ENCODE measurements around the gene KRT6A. TPM values are rescaled to one million over a fixed set of nuclear protein-coding genes. Genes with fewer than 3 reads are reported as not detected.
"Not testable (repeated sequence)": the region's sequence is repeated elsewhere in the genome, so short reads cannot be mapped to it uniquely, and the experiment has no call there.

Gene KRT6A
- total RNA-seq, 1 donor from 2014 or later, result not detected

DNA sequence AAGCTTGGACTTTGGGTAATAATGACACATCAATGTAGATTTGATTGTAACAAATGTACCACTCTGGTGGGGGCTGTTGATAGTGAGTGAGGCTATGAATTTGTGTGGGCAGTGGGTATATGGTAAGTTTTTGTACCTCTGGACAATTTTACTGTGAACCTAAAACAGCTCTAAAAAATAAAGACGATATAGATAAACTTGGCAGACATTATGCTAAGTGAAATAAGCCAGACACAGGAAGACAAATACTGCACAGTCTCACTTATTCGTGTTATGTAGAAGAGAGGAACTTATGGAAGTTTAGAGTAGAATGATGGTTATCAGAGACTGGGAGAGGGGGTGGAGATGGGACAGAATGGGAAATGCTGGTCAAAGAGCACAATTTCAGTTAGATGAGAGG, 28.2 kb downstream of the KRT6A start:
- DNase-seq (ENCODE audit: low read depth), result no peak

GRCh38 chr12:52461693-52462092, 31.4 kb downstream of the KRT6A start:
- peak; percentile 4 for DNase-seq (ENCODE audit: low read depth)

DNA sequence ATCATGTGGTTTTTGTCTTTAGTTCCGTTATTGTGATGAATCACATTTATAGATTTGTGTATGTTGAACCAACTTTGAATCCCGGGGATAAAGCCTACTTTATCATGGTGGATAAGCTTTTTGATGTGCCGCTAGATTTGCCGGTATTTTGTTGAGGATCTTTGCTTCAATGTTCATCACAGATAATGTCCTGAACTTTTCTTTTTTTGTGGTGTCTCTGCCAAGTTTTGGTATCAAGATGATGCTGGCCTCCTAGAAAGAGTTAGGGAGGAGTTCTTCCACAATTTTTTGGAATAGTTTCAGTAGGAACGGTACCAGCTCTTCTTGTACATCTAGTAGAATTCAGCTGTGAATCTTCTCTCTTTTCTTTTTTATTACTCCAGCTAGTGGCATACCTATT, 34.2 kb downstream of the KRT6A start:
- DNase-seq (ENCODE audit: low read depth), result no peak

GRCh38 chr12:52455821-52456220, 37.2 kb downstream of the KRT6A start:
- DNase-seq (ENCODE audit: low read depth), result no peak

DNA sequence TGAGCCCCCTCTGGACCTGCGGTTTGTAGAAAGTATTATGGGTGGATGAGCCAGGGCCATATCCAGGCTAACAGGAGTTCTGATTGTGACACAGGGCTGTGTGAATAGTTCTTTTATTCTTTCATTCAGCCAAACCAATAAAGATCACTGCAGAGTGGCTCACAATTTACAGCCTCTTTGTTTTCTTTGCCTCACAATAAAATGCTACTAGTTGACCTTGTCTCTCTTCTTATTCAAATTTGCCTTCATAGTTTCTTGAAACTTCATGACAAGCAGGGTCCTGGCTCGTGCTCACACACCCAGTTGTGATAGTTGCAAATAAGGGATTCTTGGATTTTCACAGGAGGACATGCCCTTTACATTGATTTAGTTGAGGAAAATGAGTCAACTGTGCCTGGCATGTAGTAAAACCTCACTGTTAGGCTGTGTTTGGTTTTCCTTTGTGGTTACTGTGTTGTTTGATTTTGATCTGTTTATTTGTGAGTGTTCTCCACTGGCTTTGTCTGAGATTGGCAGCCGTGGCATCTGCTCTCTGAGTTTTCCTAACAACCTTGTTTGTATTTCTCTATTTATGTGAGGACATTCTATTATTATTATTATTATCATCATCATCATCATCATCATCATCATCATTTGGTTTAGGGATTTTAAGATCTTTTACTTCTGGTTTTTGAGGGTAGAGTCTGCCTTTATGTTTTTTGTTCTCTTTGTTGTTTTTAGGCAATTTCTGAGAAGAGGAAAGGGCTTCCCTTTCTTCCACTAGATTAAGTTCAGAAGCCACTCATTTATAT, 38.5 kb downstream of the KRT6A start:
- peak; percentile 13 for DNase-seq (ENCODE audit: low read depth)

DNA sequence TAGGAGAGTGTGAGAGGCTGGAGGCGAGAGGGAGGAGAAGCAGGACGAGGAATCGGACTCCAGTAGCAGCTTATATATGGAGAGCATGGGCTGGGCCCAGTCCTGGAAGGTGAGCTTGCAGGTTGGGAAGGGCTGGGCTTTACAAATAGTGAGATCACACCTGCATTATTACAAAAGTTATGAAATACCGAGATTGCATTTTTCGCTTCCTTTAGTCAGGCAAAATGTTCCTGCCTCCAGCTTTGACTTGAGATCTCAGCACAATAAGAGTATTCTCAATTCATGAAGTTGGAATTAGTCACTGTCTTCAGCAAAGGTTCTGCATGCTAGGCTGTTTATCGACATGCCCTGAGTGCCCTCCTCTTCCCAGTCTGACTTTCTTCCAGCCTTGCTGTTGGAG, 41.0 kb downstream of the KRT6A start, which contains the start of gene KRT6B:
Gene KRT6B (minus strand): TSS at position 46 of the 400 bp plus-strand sequence. CDS start 68 bp downstream, outside the sequence.
- DNase-seq (ENCODE audit: low read depth), result no peak

DNA sequence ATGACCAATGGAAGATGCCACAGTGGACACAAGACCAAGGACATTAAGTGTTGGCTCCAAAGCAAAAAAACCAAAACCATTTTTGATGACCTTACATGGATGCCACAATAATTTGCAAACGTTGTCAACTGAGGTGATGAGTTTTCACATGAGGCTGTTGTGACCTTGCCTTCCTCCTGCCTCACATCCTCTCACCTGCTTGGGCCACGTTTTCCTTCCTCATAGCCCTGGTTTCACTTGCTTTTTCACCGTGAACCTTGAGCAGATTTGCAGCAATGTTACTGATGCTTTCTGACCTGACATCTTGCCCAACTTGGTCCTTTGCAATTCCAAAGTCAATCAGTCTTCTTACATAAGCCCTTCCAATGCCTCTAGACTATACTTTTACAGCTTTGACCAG, 44.8 kb downstream of the KRT6A start:
- no peak for DNase-seq (ENCODE audit: low read depth)

DNA sequence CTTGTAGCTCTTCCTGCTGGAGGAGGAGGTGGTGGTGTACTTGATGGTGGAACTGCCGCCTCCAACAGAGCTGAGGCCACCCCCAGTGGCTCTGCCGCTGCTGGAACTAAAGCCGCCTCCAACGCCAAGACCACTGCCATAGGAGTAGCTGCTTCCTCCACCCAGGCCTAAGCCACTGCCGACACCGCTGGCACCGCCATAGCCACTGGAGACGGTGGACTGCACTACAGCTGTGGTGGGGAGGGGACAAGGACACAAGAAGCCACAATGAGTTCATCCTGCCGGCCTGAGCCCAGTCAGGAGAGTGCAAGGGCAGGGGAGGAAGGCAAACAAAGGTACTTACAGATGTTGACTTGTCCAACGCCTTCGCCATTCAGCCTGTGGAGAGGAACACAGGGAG, 45.9 kb downstream of the KRT6A start:
- DNase-seq (ENCODE audit: low read depth), result not testable (repeated sequence)

- DNase-seq (ENCODE audit: low read depth), result no peak
Observed at GRCh38 chr12:52446367-52447045, 46.6 kb downstream of the KRT6A start.

DNA sequence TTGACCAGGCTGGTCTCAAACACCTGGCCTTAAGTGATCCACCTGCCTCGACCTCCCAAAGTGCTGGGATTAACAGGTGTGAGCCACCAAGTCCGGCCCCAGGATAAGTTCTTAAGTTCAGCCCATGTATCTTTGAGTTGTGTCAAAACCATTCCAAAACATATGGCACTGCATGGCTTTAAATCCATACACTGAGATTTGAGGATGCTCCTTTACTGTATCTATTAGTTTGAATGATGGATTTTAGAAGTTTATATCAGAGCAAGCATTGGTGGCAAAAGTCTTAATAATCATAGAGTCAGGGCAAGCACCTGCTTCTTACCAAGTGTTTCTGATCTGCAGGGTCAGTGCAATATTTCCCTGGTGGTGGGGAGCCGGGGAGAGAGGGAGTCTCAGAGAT, 47.2 kb downstream of the KRT6A start:
- DNase-seq (ENCODE audit: low read depth), result no peak

- DNase-seq (ENCODE audit: low read depth), result no peak
Observed at GRCh38 chr12:52444647-52445595, 48.1 kb downstream of the KRT6A start.

DNA sequence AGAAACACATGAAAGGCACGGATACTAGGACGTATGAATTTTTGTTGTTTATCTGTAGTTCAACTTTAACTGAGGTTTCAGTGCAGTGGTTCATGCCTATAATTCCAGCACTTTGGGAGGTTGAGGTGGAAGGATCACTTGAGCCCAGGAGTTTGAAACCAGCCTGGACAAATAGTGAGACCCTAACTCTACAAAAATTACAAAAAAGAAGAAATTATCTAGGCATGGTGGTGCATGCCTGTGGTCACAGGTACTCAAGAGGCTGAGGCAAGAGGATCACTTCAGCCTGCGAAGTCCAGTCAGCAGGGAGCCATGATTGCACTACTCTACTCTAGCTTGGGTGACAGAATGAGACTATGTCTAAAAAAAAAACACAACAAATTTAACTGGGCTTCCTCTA, 49.1 kb downstream of the KRT6A start:
- DNase-seq (ENCODE audit: low read depth), result no peak

GRCh38 chr12:52442600-52443061, 50.4 kb downstream of the KRT6A start:
- peak; percentile 80 for DNase-seq (ENCODE audit: low read depth)

DNA sequence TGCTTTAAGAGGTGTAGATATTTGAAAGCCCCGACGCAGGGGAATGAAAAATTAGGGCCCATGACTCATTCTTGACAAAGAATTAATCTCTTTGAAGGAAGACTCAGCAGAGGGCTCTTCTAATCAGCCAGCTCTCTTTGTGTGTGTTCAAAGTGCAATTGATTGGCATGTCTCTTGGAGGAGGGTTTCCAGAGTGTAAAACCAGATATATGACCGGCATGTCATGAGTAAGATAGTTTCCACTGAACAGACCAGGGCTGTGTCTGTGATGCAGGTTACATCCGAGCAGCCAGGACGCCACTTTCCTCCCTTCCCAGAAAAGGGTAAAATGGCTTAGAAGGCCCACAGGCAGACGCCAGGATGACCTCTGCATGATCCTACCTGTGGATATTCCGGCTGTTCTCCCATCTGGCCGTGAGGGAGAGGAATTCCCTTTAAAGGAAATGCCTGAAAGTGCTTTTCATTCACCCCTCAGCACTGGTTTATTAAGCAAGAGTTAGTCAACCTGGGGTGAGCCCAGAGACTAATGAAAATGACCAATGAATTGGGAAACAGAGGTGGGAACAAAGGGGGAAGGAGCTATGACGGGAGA, 51.6 kb downstream of the KRT6A start:
- no peak for DNase-seq (ENCODE audit: low read depth)

GRCh38 chr12:52440821-52441319, 52.2 kb downstream of the KRT6A start:
- DNase-seq (ENCODE audit: low read depth), result no peak

DNA sequence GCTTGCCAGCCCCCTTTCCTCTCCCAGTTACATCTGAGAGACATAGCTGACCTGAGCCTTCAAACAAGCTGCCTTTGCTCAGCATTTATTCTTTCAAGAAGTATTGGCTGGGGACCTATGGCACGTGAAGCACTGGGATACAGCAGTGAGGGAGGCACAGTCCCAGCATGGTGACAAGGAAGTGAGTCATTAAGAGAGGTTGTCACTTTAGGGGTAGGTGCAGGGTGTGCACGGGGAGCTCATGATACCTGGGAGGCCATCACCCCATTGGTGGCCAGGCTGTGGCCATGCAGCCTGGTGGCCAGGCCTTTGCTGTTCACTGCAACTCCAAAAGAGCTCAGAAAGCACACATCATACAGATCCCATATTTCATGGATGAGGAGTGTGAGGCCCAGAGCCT, 53.2 kb downstream of the KRT6A start:
- DNase-seq (ENCODE audit: low read depth), result no peak

DNA sequence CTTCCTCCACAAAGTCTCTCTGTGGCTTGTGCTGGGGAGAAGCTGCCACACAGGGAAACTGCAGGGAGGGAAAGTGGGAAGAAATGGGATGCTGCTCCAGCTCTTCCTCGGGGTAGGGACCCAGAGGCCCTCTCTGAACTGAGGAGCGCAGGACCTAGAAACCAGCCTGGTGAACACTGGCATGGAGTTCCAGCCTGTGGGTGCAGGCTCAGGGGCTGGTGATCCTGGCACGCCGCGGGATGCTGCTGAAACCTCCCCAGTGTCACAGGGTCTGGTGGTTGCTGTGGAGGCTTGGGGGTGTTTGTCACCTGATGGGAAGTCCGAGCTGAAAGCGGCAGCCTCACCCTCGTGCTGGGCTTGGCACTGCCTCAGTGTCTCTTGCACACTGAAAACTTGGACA, 53.6 kb downstream of the KRT6A start:
- DNase-seq (ENCODE audit: low read depth), result no peak

GRCh38 chr12:52438305-52439301, 54.5 kb downstream of the KRT6A start:
- DNase-seq (ENCODE audit: low read depth), result no peak

DNA sequence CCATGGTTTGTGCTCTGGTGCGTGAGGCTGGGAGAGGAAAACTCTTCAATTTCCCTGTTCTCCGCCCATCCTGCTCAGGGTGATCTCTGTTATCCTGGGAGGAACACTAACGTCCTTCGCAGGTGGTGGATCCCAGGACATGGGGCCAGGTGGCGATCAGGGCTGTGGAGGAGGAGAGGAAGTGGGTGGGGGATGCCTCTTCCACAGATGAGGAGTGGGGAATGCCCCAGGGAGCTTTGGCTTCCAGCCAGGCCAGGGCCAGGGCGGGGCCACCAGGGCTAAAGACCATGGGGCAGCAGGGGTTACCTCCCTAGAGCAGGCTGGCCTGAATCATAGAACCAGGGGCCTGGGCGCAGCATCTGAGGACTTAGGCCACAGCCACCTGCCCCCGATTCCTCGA, 55.5 kb downstream of the KRT6A start:
- no peak for DNase-seq (ENCODE audit: low read depth)

All from myocyte (in vitro differentiated cells).